ENCODE results near the gene BEND2.

DNA sequence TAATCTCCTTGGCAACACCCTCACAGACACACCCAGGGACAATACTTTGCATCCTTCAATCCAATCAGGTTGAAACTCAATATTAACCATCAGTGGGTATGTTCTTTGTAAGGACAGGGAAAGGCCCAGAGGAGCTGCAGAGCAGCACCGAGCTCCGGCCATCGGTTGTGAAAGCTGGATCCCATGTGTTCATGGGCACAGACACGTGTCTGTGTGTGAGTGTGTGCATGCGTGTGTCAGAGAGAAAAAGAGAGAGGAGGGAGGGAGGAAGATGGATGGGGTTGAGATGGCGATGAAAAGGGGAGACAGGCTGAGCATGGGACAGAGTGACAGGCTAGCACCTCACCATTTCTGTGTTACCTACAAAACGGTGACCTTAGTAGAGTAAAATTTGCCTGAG is 6.8 kb upstream of the BEND2 start:
- TF ChIP-seq CTCF (IDR thresholded peaks at IDR 0.05) = no peak
- no peak for TF ChIP-seq POLR2AphosphoS5 (IDR thresholded peaks at IDR 0.05)
